GM12878 (cell line): ENCODE data around the gene ZNF445. TPM values are rescaled to one million over a fixed set of nuclear protein-coding genes. Genes with fewer than 3 reads are reported as not detected.
"Not testable (repeated sequence)": the region's sequence is repeated elsewhere in the genome, so short reads cannot be mapped to it uniquely, and the experiment has no call there.

Source experiments
- ATAC-seq: fragments of 200-7000 bp; cut with Tn5 transposase; 3 replicates; pipeline ENCODE4 v1.9.1; 2020; ENCODE audit warnings: mild to moderate bottlenecking, moderate library complexity
- BruUV-seq: library from RNA; stranded (reverse); fragments of 400-500 nt; replicated peaks from 2 replicates; lab custom pipeline; 2021; lab: Mats Ljungman, UMichigan
- CTCF ChIA-PET: fragments of 300-600 bp; sonication (Branson Sonifier 250); formaldehyde crosslinking; extraction: SDS; loops from one replicate; lab custom pipeline; 2021; ENCODE audit warnings: inconsistent platforms; lab: Yijun Ruan, JAX
- POLR2A ChIA-PET: fragments of 350-600 bp; formaldehyde crosslinking; extraction: SDS; loops from one replicate; lab custom pipeline; 2021; ENCODE audit warnings: inconsistent platforms; lab: Charles Lee
- RAD21 ChIA-PET: fragments of 300-600 bp; sonication (Branson Sonifier 250); formaldehyde crosslinking; loops from one replicate; lab custom pipeline; 2023; ENCODE audit warnings: antibody characterized with exemption; ENCODE audit not compliant: unreplicated experiment; lab: Charles Lee
- SMC1A ChIA-PET: fragments of 300-600 bp; sonication (Branson Sonifier 250); formaldehyde crosslinking; loops from one replicate; lab custom pipeline; 2023; ENCODE audit not compliant: unreplicated experiment, uncharacterized antibody; lab: Charles Lee
- DNase-seq: peaks from one replicate; pipeline ENCODE4 v3.0.0-alpha.2; 2011; ENCODE audit warnings: low read depth, low spot score
- FAIRE-seq: peaks from 3 replicates; lab custom pipeline; 2011; peaks lifted over from hg19 to GRCh38; lab: Jason Lieb, UNC
- H2AFZ ChIP-seq: 2 replicates; pipeline ENCODE4 v1.6.0; 2011; ENCODE audit warnings: low read depth, low read length, control low read depth; ENCODE audit not compliant: control insufficient read depth
- H3K27ac ChIP-seq: 2 replicates; pipeline ENCODE4 v1.5.1; 2011; ENCODE audit warnings: control low read depth; ENCODE audit not compliant: control insufficient read depth, insufficient read depth
- H3K27me3 ChIP-seq, 2 experiments: replicated peaks in 1 of 2; 2 replicates each; pipeline versions ENCODE4 v1.6.0 to v1.6.1; 2011; ENCODE audit warnings: low read length in 1 of 2; ENCODE audit not compliant: control insufficient read depth in 2 of 2, insufficient read depth in 2 of 2
- H3K36me3 ChIP-seq, 2 experiments: 2 replicates each; pipeline ENCODE4 v1.5.1; 2011; ENCODE audit warnings: low read length in 1 of 2; ENCODE audit not compliant: control insufficient read depth in 2 of 2, insufficient read depth in 2 of 2
- H3K4me1 ChIP-seq: 2 replicates; pipeline ENCODE4 v1.6.1; 2011; ENCODE audit warnings: mild to moderate bottlenecking, low read length, moderate library complexity, mixed read lengths; ENCODE audit not compliant: control insufficient read depth, insufficient read depth
- H3K4me2 ChIP-seq: 2 replicates; pipeline ENCODE4 v1.6.0; 2011; ENCODE audit warnings: control low read depth; ENCODE audit not compliant: control insufficient read depth, insufficient read depth
- H3K4me3 ChIP-seq: fragments of 200-600 bp; sonication (generic); 2 replicates; pipeline ENCODE4 v1.5.1; 2016
- H3K79me2 ChIP-seq: 2 replicates; pipeline ENCODE4 v1.6.0; 2011; ENCODE audit warnings: low read length; ENCODE audit not compliant: control insufficient read depth, insufficient read depth
- H3K9ac ChIP-seq: 2 replicates; pipeline ENCODE4 v1.8.0; 2011; ENCODE audit warnings: low read length, control low read depth, mixed read lengths; ENCODE audit not compliant: control insufficient read depth, insufficient read depth
- H3K9me3 ChIP-seq: replicated peaks from 3 replicates; pipeline ENCODE4 v1.5.1; 2011; ENCODE audit warnings: mild to moderate bottlenecking, low read length; ENCODE audit not compliant: control insufficient read depth, insufficient read depth
- H4K20me1 ChIP-seq: 2 replicates; pipeline ENCODE4 v1.6.0; 2011; ENCODE audit not compliant: control insufficient read depth, insufficient read depth
- CBFB ChIP-seq: IDR thresholded peaks from 2 replicates; pipeline ENCODE4 v1.6.1; 2016; ENCODE audit warnings: antibody characterized with exemption, low read depth
- EZH2 ChIP-seq: IDR thresholded peaks from 2 replicates; pipeline ENCODE4 v1.6.1; 2012; ENCODE audit warnings: low read depth, mild to moderate bottlenecking, control low read depth, inconsistent platforms, low read length, borderline replicate concordance; ENCODE audit not compliant: control insufficient read depth
- IRF4 ChIP-seq: IDR thresholded peaks from 2 replicates; pipeline ENCODE4 v1.6.1; 2011; ENCODE audit warnings: low read depth, low read length
- IRF5 ChIP-seq: fragments of 450-650 bp; IDR thresholded peaks from 2 replicates; pipeline ENCODE4 v1.6.1; 2017; ENCODE audit warnings: borderline replicate concordance
- MEF2A ChIP-seq: IDR thresholded peaks from 2 replicates; pipeline ENCODE4 v1.6.1; 2011; ENCODE audit warnings: low read depth, mild to moderate bottlenecking, low read length, moderate library complexity; ENCODE audit not compliant: insufficient read depth
- MEF2B ChIP-seq: fragments of 450-650 bp; IDR thresholded peaks from 2 replicates; pipeline ENCODE4 v1.6.1; 2018; ENCODE audit warnings: mild to moderate bottlenecking, moderate library complexity; ENCODE audit not compliant: partially characterized antibody, poor library complexity, severe bottlenecking
- NR2C2 ChIP-seq: IDR thresholded peaks from 2 replicates; pipeline ENCODE4 v1.6.1; 2011; ENCODE audit warnings: borderline replicate concordance, low read depth; ENCODE audit not compliant: control insufficient read depth, insufficient read length
- REST ChIP-seq: IDR thresholded peaks from 2 replicates; pipeline ENCODE4 v1.6.1; 2012; ENCODE audit warnings: mild to moderate bottlenecking, low read depth, low read length
- RFX5 ChIP-seq: IDR thresholded peaks from 2 replicates; pipeline ENCODE4 v1.6.1; 2011; ENCODE audit warnings: low read depth, low read length, improper control_type of control experiment
- RUNX3 ChIP-seq: IDR thresholded peaks from 2 replicates; pipeline ENCODE4 v1.6.1; 2012; ENCODE audit warnings: low read length, inconsistent platforms
- SIN3A ChIP-seq: IDR thresholded peaks from 2 replicates; pipeline ENCODE4 v1.6.1; 2012; ENCODE audit warnings: low read depth, low read length, improper control_type of control experiment
- SIX5 ChIP-seq: IDR thresholded peaks from 2 replicates; pipeline ENCODE4 v1.6.1; 2011; ENCODE audit warnings: mild to moderate bottlenecking, low read depth, low read length, moderate library complexity; ENCODE audit not compliant: severe bottlenecking
- SMARCA5 ChIP-seq: fragments of 450-650 bp; IDR thresholded peaks from 2 replicates; pipeline ENCODE4 v1.6.1; 2017; ENCODE audit warnings: mild to moderate bottlenecking
- WGBS: methylation state at CpG from one replicate; pipeline ENCODE4 v1.1.6; 2016; ENCODE audit warnings: low lambda C conversion rate; ENCODE audit not compliant: insufficient replicate concordance, insufficient coverage; ENCODE audit errors: missing lambda C conversion rate; 5-methylcytosine and 5-hydroxymethylcytosine counted together
- in situ Hi-C: fragments of 300-500 bp; cut with MboI; formaldehyde crosslinking; loops from 9 replicates; pipeline ENCODE4 v1.14.3; 2018; ENCODE audit warnings: mixed read lengths
- intact Hi-C: fragments of 100-400 bp; cut with micrococcal nuclease; formaldehyde crosslinking; loops from one replicate; pipeline ENCODE4 v1.14.2; 2022; ENCODE audit not compliant: unreplicated experiment
- polyA plus RNA-seq, 11 experiments: library from polyadenylated mRNA; depleted of rRNA in 4 of 11; unstranded in 6 of 11; stranded (reverse) in 5 of 11; fragments of >200 nt; fragmentation: Nextera tagmentation in 4 of 11; fragmentation: Illumina TruSeq in 1 of 11; extraction: Ambion mirVana in 4 of 11; extraction: Trizol in 1 of 11; gene quantifications; 1 replicate in 1 of 11; 2 replicates in 10 of 11; pipeline versions ENCODE4 v1.2.1 to v1.2.3, GENCODE V29; 2011 to 2016; ENCODE audit warnings: inconsistent platforms in 2 of 11, missing spikeins in 2 of 11, low read depth in 1 of 11
- total RNA-seq, 4 experiments: library from RNA; depleted of rRNA in 3 of 4; stranded (reverse); fragments of >200 nt in 3 of 4; fragmentation: Illumina TruSeq in 1 of 4; extraction: Trizol in 1 of 4; gene quantifications; 2 replicates each; pipeline versions ENCODE4 v1.2.1 to v1.2.3, GENCODE V29; 2013 to 2021

The ZNF445 gene
- total and polyA plus RNA-seq, 10 of the 15 experiments (the other 5 are each of a cell fraction or from before 2014, with no cell fraction given), result 0.80 to 14.4 (median 5.6) TPM

DNA sequence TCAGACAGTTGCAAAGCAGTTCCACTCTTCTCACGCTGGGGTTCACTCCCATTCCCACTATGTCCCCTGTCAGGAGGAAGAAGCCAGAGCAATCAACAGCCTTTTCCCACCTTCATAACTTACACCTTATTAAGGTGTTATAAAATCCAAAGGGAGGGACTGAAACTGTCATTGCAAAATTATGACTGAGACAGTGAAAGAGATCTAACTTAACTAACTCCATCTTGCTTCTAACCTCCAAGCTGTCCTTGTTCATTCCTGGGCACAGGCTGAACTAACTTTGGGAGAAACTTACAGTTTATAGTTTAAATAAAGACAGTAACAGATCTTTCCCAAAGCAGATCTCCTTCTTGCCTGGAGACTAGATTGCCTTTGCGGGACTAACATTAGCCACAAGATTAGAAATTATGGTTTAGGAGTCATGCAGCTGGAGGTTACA, 9.4 kb downstream of the ZNF445 start:
- H3K4me1 ChIP-seq, H3K27me3 ChIP-seq, H2AFZ ChIP-seq, RAD21 ChIA-PET, DNase-seq, H3K27ac ChIP-seq, FAIRE-seq, intact Hi-C loops, POLR2A ChIA-PET, BruUV-seq, H3K9me3 ChIP-seq, H4K20me1 ChIP-seq, H3K9ac ChIP-seq, H3K4me3 ChIP-seq, ATAC-seq, SMC1A ChIA-PET, CTCF ChIA-PET, H3K36me3 ChIP-seq, in situ Hi-C loops, H3K4me2 ChIP-seq: not testable (repeated sequence)
- 100% methylated on average over 2 of the region's 2 CpGs for WGBS
- peaks cover 13% of the 10 kb centered on the region for H3K79me2 ChIP-seq

DNA sequence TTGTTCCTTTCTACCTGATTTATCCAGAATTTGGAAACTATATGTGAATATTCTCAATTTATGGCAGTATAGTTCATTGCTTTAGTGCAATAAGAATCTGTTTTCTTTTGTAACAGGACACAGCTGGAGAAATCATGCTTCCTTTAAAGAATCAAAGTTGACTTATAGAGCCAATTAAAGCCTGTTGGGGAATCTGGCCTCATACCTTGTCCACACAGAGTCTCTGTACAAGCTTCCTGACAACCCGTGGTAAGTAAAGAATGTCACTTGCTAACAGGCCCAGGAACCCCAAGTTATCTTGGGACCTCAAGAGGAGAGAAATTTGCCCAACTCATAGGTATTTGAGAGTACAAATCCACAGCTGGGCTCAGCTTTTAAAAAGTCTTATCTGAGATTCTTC, 10.2 kb downstream of the ZNF445 start:
- H3K4me3 ChIP-seq, result no peak overlapping the region
- CTCF ChIA-PET, result no interaction called here
- no peak overlapping the region for H3K27ac ChIP-seq
- H3K9ac ChIP-seq, result no peak overlapping the region
- RAD21 ChIA-PET, result no interaction called here
- no peak overlapping the region for H2AFZ ChIP-seq
- intact Hi-C loops, result no loop called here
- peaks cover 2 to 8% of the 10 kb centered on the region in 2 experiments; a peak in 1 of 4 replicates for H3K36me3 ChIP-seq
- DNase-seq (no peak), ATAC-seq (no peak), FAIRE-seq (no peak)
- 0 out of 2 replicates have a peak, but pooled peaks cover 2% of the 10 kb centered on the region for H3K4me1 ChIP-seq
- POLR2A ChIA-PET, result no interaction called here
- SMC1A ChIA-PET, result interaction anchor here (0.9 kb wide), 1 partner anchor 143 kb away, joined by 3 read pairs; no protein-coding TSS in a partner anchor
- H3K4me2 ChIP-seq, result no peak overlapping the region
- WGBS, result 64% methylated on average over 1 of the region's 1 CpG
- H3K79me2 ChIP-seq, result peaks cover 8% of the 10 kb centered on the region
- H3K27me3 ChIP-seq, result no peaks in the 10 kb centered on the region
- no TSS peak for BruUV-seq
- no peaks in the 10 kb centered on the region for H4K20me1 ChIP-seq
- H3K9me3 ChIP-seq, result no peaks in the 10 kb centered on the region; the same call in 2 of the 3 replicates
- in situ Hi-C loops, result no loop called here
- TF ChIP-seq SIX5 (no peak), RFX5 (no peak), MEF2A (no peak), IRF4 (no peak), IRF5 (no peak), CBFB (no peak), SIN3A (no peak), EZH2 (no peak), REST (no peak), RUNX3 (no peak), MEF2B (no peak), SMARCA5 (no peak), NR2C2 (no peak)
